Left lung (tissue), 10 donors: ENCODE results near the gene TBC1D19. TPM values are rescaled to one million over a fixed set of nuclear protein-coding genes. Genes with fewer than 3 reads are reported as not detected.

Source experiments
- ATAC-seq: fragments of 200-7000 bp; cut with Tn5 transposase; one replicate; pipeline ENCODE4 v1.9.1; 2020; ENCODE audit warnings: moderate library complexity
- DNase-seq, 4 donors: peaks; one replicate each; pipeline ENCODE4 v3.0.0-alpha.2; 2013 to 2020
- H3K27ac ChIP-seq, 2 donors: fragments of 200-600 bp; sonication (generic) in 1 of 2; one replicate each; pipeline versions ENCODE4 v1.5.0 to v1.8.0; 2020 to 2021
- H3K27me3 ChIP-seq, 2 donors: fragments of 200-600 bp; sonication (generic) in 1 of 2; one replicate each; pipeline versions ENCODE4 v1.5.0 to v1.8.0; 2020 to 2021
- H3K36me3 ChIP-seq, 2 donors: fragments of 200-600 bp; sonication (generic) in 1 of 2; one replicate each; pipeline versions ENCODE4 v1.5.0 to v1.8.0; 2020 to 2021
- H3K4me1 ChIP-seq, 2 donors: fragments of 200-600 bp; one replicate each; pipeline ENCODE4 v1.8.0; 2021
- H3K4me3 ChIP-seq, 2 donors: fragments of 200-600 bp; sonication (generic) in 1 of 2; one replicate each; pipeline versions ENCODE4 v1.5.0 to v1.8.0; 2020 to 2021; ENCODE audit warnings: mild to moderate bottlenecking in 1 of 2
- H3K9me3 ChIP-seq, 2 donors: fragments of 200-600 bp; sonication (generic) in 1 of 2; one replicate each; pipeline versions ENCODE4 v1.5.0 to v1.8.0; 2020 to 2021
- intact Hi-C, 2 donors: fragments of 100-400 bp; cut with DNase I; formaldehyde crosslinking; loops; one replicate each; pipeline versions ENCODE4 v1.11.2 to v1.14.2; 2022
- polyA plus RNA-seq, 6 donors: library from polyadenylated mRNA; unstranded; fragments of 120-200 nt; gene quantifications; one replicate each; pipeline ENCODE4 v1.2.1, GENCODE V29; 2013; ENCODE audit not compliant: insufficient read length in 6 of 6
- total RNA-seq, 2 donors: library from RNA; stranded (reverse); fragmentation: NEBNext Ultra II Directional; extraction: Animal tissue kit (Norgen Biotek cat#: 25700); gene quantifications; one replicate each; pipeline ENCODE4 v1.2.1, GENCODE V29; 2021
- TF ChIP-seq, protein P1 (sequence below), 2 donors: fragments of 200-600 bp; sonication (generic) in 1 of 2; IDR thresholded peaks; one replicate each; pipeline versions ENCODE4 v1.5.0 to v1.8.0; 2021; ENCODE audit warnings: antibody characterized with exemption in 2 of 2
- donor health status: DM: no; HTN: yes; CAD: no.
- donor health status: DM: no; HTN: no; CAD: no.

Gene TBC1D19
- total and polyA plus RNA-seq, 8 donors: 9.5 to 25.8 (median 17.8) TPM

DNA sequence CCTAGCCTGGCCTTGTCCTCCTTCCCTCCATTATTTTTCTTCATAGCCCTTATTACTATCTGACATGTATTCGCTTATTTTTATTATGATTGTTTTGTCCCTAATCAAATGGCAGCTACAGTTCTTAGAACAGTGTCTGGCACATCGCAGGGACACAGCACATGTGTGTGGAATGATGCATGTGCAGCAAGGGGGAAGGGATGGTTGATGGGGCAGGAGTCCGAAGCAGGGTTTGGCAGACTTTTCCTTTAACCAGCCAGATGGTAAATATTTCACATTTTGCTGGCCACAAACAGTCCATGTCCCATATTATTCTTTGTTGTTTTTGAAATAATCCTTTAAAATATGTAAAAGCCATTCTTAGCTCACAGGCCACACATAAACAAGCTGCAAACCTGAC, 148.5 kb downstream of the TBC1D19 start:
- no peak overlapping the region for H3K4me3 ChIP-seq
- H3K9me3 ChIP-seq: no peaks in the 10 kb centered on the region
- DNase-seq (no peak), ATAC-seq (no peak)
- H3K27me3 ChIP-seq: no peaks in the 10 kb centered on the region
- intact Hi-C loops: no loop called here
- H3K27ac ChIP-seq: no peak overlapping the region
- TF ChIP-seq, protein P1, sequence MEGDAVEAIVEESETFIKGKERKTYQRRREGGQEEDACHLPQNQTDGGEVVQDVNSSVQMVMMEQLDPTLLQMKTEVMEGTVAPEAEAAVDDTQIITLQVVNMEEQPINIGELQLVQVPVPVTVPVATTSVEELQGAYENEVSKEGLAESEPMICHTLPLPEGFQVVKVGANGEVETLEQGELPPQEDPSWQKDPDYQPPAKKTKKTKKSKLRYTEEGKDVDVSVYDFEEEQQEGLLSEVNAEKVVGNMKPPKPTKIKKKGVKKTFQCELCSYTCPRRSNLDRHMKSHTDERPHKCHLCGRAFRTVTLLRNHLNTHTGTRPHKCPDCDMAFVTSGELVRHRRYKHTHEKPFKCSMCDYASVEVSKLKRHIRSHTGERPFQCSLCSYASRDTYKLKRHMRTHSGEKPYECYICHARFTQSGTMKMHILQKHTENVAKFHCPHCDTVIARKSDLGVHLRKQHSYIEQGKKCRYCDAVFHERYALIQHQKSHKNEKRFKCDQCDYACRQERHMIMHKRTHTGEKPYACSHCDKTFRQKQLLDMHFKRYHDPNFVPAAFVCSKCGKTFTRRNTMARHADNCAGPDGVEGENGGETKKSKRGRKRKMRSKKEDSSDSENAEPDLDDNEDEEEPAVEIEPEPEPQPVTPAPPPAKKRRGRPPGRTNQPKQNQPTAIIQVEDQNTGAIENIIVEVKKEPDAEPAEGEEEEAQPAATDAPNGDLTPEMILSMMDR (IDR thresholded peaks at IDR 0.05): no peak
- H3K36me3 ChIP-seq: no peaks in the 10 kb centered on the region
- H3K4me1 ChIP-seq: no peaks in the 10 kb centered on the region

DNA sequence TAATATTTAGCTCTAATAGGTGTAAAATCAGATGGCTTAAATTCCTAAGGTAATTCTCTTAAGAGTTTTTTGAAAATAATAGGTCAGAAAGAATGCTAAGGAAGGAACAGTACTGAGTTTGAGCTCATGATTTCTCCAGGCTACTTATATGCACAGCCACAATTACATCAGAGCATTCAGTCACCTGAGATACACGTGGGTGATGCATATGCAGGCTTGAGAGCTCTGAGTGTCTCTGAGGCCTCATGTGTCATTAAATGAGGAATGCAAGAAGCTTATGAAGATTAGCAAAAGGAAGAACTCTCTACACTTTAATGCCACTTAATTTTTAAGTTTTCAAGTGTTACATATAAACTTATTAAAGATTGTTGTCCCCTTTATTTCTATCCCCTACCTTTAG, 152.7 kb downstream of the TBC1D19 start:
- ATAC-seq: no peak

DNA sequence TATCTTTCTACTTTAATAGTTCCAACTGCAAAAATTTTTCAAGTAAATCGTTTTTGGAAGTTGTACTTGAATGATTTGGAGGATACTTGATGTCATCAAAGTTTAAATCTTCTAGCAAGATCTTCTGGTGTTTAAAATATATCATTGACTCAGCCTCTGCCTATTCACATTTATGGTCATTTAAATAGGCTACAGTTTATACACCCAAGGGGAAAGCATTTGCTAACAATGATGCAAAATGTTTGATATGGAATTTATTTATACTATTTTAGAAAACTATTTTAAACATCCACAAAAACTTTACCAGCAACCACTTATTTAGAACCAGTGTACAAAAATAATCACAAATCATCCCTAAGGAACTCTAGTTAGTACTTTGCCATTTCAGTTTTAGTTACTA, 153.5 kb downstream of the TBC1D19 start:
- Histone ChIP-seq H3K27me3 (no peaks in the 10 kb centered on the region), H3K4me1 (no peaks in the 10 kb centered on the region), H3K4me3 (no peak overlapping the region), H3K9me3 (no peaks in the 10 kb centered on the region), H3K36me3 (no peaks in the 10 kb centered on the region), H3K27ac (no peak overlapping the region)
- DNase-seq (no peak), ATAC-seq (no peak)
- TF ChIP-seq, protein P1 (IDR thresholded peaks at IDR 0.05): no peak
- intact Hi-C loops: no loop called here

More for the DNA sequence above, 152.7 kb downstream of the TBC1D19 start:
- Histone ChIP-seq H3K27me3 (no peaks in the 10 kb centered on the region), H3K36me3 (no peaks in the 10 kb centered on the region), H3K4me3 (no peak overlapping the region), H3K27ac (no peak overlapping the region), H3K4me1 (no peaks in the 10 kb centered on the region), H3K9me3 (no peaks in the 10 kb centered on the region)
- intact Hi-C loops: no loop called here
- TF ChIP-seq, protein P1 (IDR thresholded peaks at IDR 0.05): no peak
- DNase-seq: no peak

DNA sequence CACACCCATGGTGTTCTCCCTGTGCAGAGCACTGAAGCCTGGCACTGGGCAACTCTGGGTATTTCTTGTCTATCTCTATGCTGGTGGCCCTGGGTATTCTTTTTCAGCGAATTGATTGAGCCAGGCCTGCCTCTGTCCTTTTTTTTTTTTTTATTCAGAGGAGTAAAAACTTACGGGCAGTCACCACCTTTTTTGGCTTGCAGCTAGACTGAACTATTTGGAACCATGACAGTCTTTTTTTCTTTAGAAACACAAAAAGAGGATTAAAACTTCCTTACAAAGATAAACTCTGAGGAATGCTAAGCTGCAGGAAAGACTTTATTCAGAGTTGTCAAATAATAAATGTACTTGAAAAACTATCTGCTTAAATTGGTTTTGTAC, 157.6 kb downstream of the TBC1D19 start:
- DNase-seq: no peak
- H3K4me3 ChIP-seq: no peak overlapping the region

DNA sequence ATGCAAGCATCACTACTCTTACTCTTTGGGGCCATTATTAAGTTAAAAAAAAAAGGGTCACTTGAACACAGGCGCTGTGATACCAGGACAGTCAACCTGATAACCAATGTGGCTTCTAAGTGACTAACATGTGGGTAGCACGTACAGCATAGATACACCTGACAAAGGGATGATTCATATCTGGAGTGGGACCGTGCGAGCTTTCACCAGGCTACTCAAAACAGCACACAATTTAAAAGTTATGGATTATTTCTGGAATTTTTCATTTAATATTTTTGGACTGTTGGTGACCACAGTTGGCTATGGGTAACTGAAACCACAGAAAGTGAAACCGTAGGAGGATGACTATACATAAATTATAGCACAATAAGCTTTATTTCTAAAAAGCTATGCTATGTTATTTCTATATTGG, 162.9 kb downstream of the TBC1D19 start:
- no peaks in the 10 kb centered on the region for H3K36me3 ChIP-seq
- intact Hi-C loops: no loop called here
- ATAC-seq: no peak

More for the DNA sequence above, 157.6 kb downstream of the TBC1D19 start:
- peaks cover 0 to 10% of the 10 kb centered on the region in 2 donors for H3K9me3 ChIP-seq
- ATAC-seq: no peak
- TF ChIP-seq, protein P1 (IDR thresholded peaks at IDR 0.05): no peak
- intact Hi-C loops: no loop called here
- no peak overlapping the region for H3K27ac ChIP-seq
- no peaks in the 10 kb centered on the region for H3K36me3 ChIP-seq
- H3K4me1 ChIP-seq: no peaks in the 10 kb centered on the region
- H3K27me3 ChIP-seq: no peaks in the 10 kb centered on the region

More for the DNA sequence above, 162.9 kb downstream of the TBC1D19 start:
- peaks cover 0 to 10% of the 10 kb centered on the region in 2 donors for H3K4me1 ChIP-seq
- no peaks in the 10 kb centered on the region for H3K27me3 ChIP-seq
- H3K9me3 ChIP-seq: peaks cover 0 to 10% of the 10 kb centered on the region in 2 donors
- no peak overlapping the region for H3K4me3 ChIP-seq
- no peak overlapping the region for H3K27ac ChIP-seq
- TF ChIP-seq, protein P1 (IDR thresholded peaks at IDR 0.05): no peak
- DNase-seq: no peak
